ENCODE data around the gene THSD7A.

DNA sequence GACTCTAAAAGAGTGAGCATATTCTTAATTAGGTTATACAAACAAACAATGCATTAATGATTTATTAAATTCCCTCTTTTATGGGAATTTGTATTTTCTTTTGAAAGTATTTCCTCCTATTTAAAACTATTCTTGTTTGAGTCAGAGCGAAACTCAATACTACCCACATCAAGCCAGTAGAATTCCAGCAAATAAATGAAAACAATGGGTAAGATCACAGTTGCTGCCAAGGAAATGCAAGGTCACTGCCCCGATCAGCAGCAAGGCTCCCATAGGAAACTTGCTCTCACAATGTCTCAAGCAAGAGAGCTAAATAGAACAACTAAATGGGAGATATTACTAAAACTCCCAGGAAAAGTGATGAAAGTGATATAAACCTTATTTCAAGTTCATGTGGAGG lies 206.3 kb downstream of the THSD7A start:
- no peak for TF ChIP-seq POLR2AphosphoS5 (IDR thresholded peaks at IDR 0.05; ENCODE audit: borderline replicate concordance, low read depth, low read length)
- no peak for TF ChIP-seq EZH2 (IDR thresholded peaks at IDR 0.05)
- no peak for TF ChIP-seq FOXP2 (optimal IDR thresholded peaks at IDR 0.05; ENCODE audit: control extremely low read depth, extremely low read length, insufficient read depth)

Data from SK-N-MC (cell line).